HEK293 (cell line): ENCODE data around the gene HYOU1.
A peak's percentile ranks its signal among the peaks of the same experiment; 100 is the strongest.
"Not testable (repeated sequence)": the region's sequence is repeated elsewhere in the genome, so short reads cannot be mapped to it uniquely, and the experiment has no call there.

ENCODE experiments used
- CTCF ChIA-PET: fragments of 350-600 bp; formaldehyde crosslinking; extraction: SDS; loops from one replicate; lab custom pipeline; 2021; ENCODE audit warnings: antibody characterized with exemption; lab: Yijun Ruan, JAX
- POLR2A ChIA-PET: fragments of 300-600 bp; formaldehyde crosslinking; extraction: SDS; loops from one replicate; lab custom pipeline; 2020; ENCODE audit warnings: antibody characterized with exemption, inconsistent platforms; lab: Yijun Ruan, JAX
- H3K27ac ChIP-seq: fragments of 200-500 bp; sonication (Bioruptor generic); 2 replicates; pipeline ENCODE4 v1.5.1; 2014; ENCODE audit warnings: low read depth, low read length, control low read depth, inconsistent platforms; ENCODE audit errors: extremely low read depth
- H3K36me3 ChIP-seq, 2 experiments: fragments of 200-500 bp in 1 of 2; sonication (Bioruptor generic) in 1 of 2; 1 replicate in 1 of 2; 2 replicates in 1 of 2; pipeline ENCODE4 v1.5.1; 2014 to 2017; ENCODE audit warnings: inconsistent platforms in 2 of 2, low read length in 2 of 2; ENCODE audit not compliant: control insufficient read depth in 2 of 2, insufficient read depth in 1 of 2
- H3K4me1 ChIP-seq: fragments of 200-500 bp; sonication (Bioruptor generic); 2 replicates; pipeline ENCODE4 v1.5.1; 2014; ENCODE audit warnings: mild to moderate bottlenecking, low read length, inconsistent platforms; ENCODE audit not compliant: control insufficient read depth, insufficient read depth
- H3K4me3 ChIP-seq: 2 replicates; pipeline ENCODE4 v1.5.1; 2011; ENCODE audit warnings: low read depth, mild to moderate bottlenecking, control low read depth, low read length, moderate library complexity
- H3K9me3 ChIP-seq: fragments of 200-500 bp; sonication (Bioruptor generic); 2 replicates; pipeline ENCODE4 v1.5.1; 2014; ENCODE audit warnings: low read depth, low read length, inconsistent platforms; ENCODE audit not compliant: control insufficient read depth, insufficient read depth
- ATF2 ChIP-seq: fragments of 450-650 bp; formaldehyde crosslinking; IDR thresholded peaks from 2 replicates; pipeline ENCODE4 v1.5.1; 2016; ENCODE audit warnings: missing biosample characterization, missing genetic modification characterization, low read depth
- ELK4 ChIP-seq: IDR thresholded peaks from 2 replicates; pipeline ENCODE4 v1.6.1; 2011; ENCODE audit warnings: mild to moderate bottlenecking, low read depth, low read length, borderline replicate concordance
- HIC1 ChIP-seq: fragments of 450-650 bp; formaldehyde crosslinking; IDR thresholded peaks from 2 replicates; pipeline ENCODE4 v1.5.1; 2016; ENCODE audit warnings: missing biosample characterization, missing genetic modification characterization
- OVOL3 ChIP-seq: fragments of 450-650 bp; formaldehyde crosslinking; IDR thresholded peaks from 2 replicates; pipeline ENCODE4 v1.5.1; 2016; ENCODE audit warnings: missing biosample characterization, missing genetic modification characterization
- PRDM1 ChIP-seq: fragments of 450-650 bp; formaldehyde crosslinking; IDR thresholded peaks from 2 replicates; pipeline ENCODE4; 2016; ENCODE audit warnings: missing biosample characterization, missing genetic modification characterization
- SP3 ChIP-seq: fragments of 450-650 bp; formaldehyde crosslinking; IDR thresholded peaks from 2 replicates; pipeline ENCODE4 v1.5.1; 2016; ENCODE audit warnings: missing biosample characterization, missing genetic modification characterization
- ZNF121 ChIP-seq: fragments of 450-650 bp; formaldehyde crosslinking; IDR thresholded peaks from 2 replicates; pipeline ENCODE4 v1.5.1; 2016; ENCODE audit warnings: missing biosample characterization, missing genetic modification characterization
- ZNF148 ChIP-seq: fragments of 450-650 bp; formaldehyde crosslinking; IDR thresholded peaks from 2 replicates; pipeline ENCODE4 v1.5.0; 2017; ENCODE audit warnings: missing biosample characterization, missing genetic modification characterization, borderline replicate concordance
- ZNF2 ChIP-seq: fragments of 450-650 bp; formaldehyde crosslinking; IDR thresholded peaks from 2 replicates; pipeline ENCODE4 v1.5.1; 2016; ENCODE audit warnings: missing biosample characterization, missing genetic modification characterization
- ZNF335 ChIP-seq: fragments of 450-650 bp; formaldehyde crosslinking; conservative IDR thresholded peaks from 2 replicates; pipeline ENCODE4 v1.5.1; 2016; ENCODE audit warnings: missing biosample characterization, missing genetic modification characterization
- ZNF341 ChIP-seq: fragments of 450-650 bp; formaldehyde crosslinking; IDR thresholded peaks from 2 replicates; pipeline ENCODE4; 2016; ENCODE audit warnings: low read depth, missing biosample characterization, missing genetic modification characterization
- ZNF37A ChIP-seq: fragments of 450-650 bp; IDR thresholded peaks from 2 replicates; pipeline ENCODE4 v1.5.1; 2018; ENCODE audit warnings: missing biosample characterization, missing genetic modification characterization
- ZNF621 ChIP-seq: fragments of 450-650 bp; formaldehyde crosslinking; IDR thresholded peaks from 2 replicates; pipeline ENCODE4 v1.5.1; 2017; ENCODE audit warnings: missing biosample characterization, missing genetic modification characterization
- ZNF704 ChIP-seq: fragments of 450-650 bp; formaldehyde crosslinking; IDR thresholded peaks from 2 replicates; pipeline ENCODE4 v1.5.1; 2016; ENCODE audit warnings: missing biosample characterization, missing genetic modification characterization
- ZNF837 ChIP-seq: fragments of 450-650 bp; formaldehyde crosslinking; IDR thresholded peaks from 2 replicates; pipeline ENCODE4 v1.5.1; 2016; ENCODE audit warnings: missing biosample characterization, missing genetic modification characterization

HYOU1 gene

GRCh38 chr11:119034813-119035212 lies 22.2 kb downstream of the HYOU1 start:
- Histone ChIP-seq H3K9me3 (no peaks in the 10 kb centered on the region), H3K4me3 (no peak overlapping the region), H3K36me3 (no peaks in the 10 kb centered on the region), H3K4me1 (no peaks in the 10 kb centered on the region), H3K27ac (no peak overlapping the region)
- CTCF ChIA-PET = interaction anchor here (0.7 to 0.9 kb wide), 2 partner anchors 126 to 162 kb away, joined by 3 read pairs; no protein-coding TSS in a partner anchor
- TF ChIP-seq ZNF37A (tag by site-specific recombination) (no peak), ZNF121 (0 out of 2 replicates have a peak, but pooled peaks have one; percentile 28)
- POLR2A ChIA-PET = interaction anchor here (2.2 kb wide), 1 partner anchor 10 kb away, joined by 6 read pairs; no protein-coding TSS in a partner anchor

- TF ChIP-seq ZNF335 = peak; percentile 56
- H3K27ac ChIP-seq, H3K36me3 ChIP-seq, H3K4me1 ChIP-seq, H3K4me3 ChIP-seq, CTCF ChIA-PET, H3K9me3 ChIP-seq: not testable (repeated sequence)
- POLR2A ChIA-PET = interaction anchor here (0.7 to 0.8 kb wide), 2 partner anchors 23 to 25 kb away, joined by 3 to 7 read pairs; no protein-coding TSS in a partner anchor
Observed at GRCh38 chr11:119033421-119033820, 23.6 kb downstream of the HYOU1 start.

GRCh38 chr11:119031912-119032280 lies 25.1 kb downstream of the HYOU1 start:
- POLR2A ChIA-PET = interaction anchor here (1.3 to 2.4 kb wide), 2 partner anchors 13 to 24 kb away, joined by 4 to 10 read pairs; partner anchors contain the start of genes RPS25 and TRAPPC4
- CTCF ChIA-PET = interaction anchor here (0.6 to 2.1 kb wide), 7 partner anchors 10 to 178 kb away, joined by 3 to 8 read pairs (median 4); partner anchors contain the start of genes UPK2 and VPS11
- H3K36me3 ChIP-seq = peaks cover 0 to 23% of the 10 kb centered on the region in 2 experiments; a peak in 1 of 3 replicates
- TF ChIP-seq ZNF341 (tag by site-specific recombination) (no peak), SP3 (tag by site-specific recombination) (no peak), ELK4 (no peak), PRDM1 (tag by site-specific recombination) (no peak), HIC1 (no peak), ZNF621 (no peak), ZNF837 (no peak), ZNF704 (no peak), OVOL3 (tag by site-specific recombination) (no peak), ZNF148 (tag by site-specific recombination) (no peak), ZNF2 (tag by site-specific recombination) (no peak), ATF2 (tag by site-specific recombination) (no peak)
- H3K4me3 ChIP-seq = no peak overlapping the region
- H3K4me1 ChIP-seq = no peaks in the 10 kb centered on the region
- H3K9me3 ChIP-seq = no peaks in the 10 kb centered on the region
- H3K27ac ChIP-seq = no peak overlapping the region
